Stimulated activated CD4-positive, alpha-beta T cell treated with anti-CD3 and anti-CD28 coated beads, Interleukin-4, amount 100 ng/mL, for 4 hours (primary cell): ENCODE data around the gene MS4A6E.
A peak's percentile ranks its signal among the peaks of the same experiment; 100 is the strongest.
"Not testable (repeated sequence)": the region's sequence is repeated elsewhere in the genome, so short reads cannot be mapped to it uniquely, and the experiment has no call there.

ENCODE experiments used
- DNase-seq, 2 experiments: peaks; one replicate each; pipeline ENCODE4 v3.0.0-alpha.2; 2020

The MS4A6E gene, protein sequence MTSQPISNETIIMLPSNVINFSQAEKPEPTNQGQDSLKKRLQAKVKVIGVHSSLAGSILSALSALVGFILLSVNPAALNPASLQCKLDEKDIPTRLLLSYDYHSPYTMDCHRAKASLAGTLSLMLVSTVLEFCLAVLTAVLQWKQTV

GRCh38 chr11:60326955-60327354 is at the start of gene MS4A6E:
TSS of gene MS4A6E (plus strand) at chr11:60327255. CDS start at chr11:60334896, 7,641 bp downstream.
- DNase-seq, result no peak

GRCh38 chr11:60280412-60280811 is 46.6 kb upstream of the MS4A6E start, which contains the start of gene MS4A4A:
TSS of gene MS4A4A (plus strand) at chr11:60280666. CDS start at chr11:60280676, 10 bp downstream.
- DNase-seq, result no peak

DNA sequence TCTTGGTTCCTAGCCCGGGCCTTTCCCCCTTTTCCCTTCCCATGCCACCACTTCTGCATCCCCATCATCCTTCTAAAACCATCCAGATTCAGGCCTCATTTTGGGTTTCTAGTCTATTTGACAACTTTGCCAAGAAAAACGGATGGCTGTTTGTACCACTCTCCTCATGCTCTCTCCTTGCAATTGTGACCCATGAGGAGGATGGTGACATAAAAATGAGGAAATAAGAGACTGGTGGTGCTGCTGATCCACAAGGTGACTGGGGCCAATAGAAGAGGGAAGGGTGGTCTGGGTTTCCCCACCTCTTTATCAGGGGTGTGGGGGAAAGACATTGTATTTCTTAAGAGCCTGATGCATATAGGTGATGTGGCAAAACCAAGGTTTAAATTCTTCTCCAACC is 45.6 kb upstream of the MS4A6E start:
- no peak for DNase-seq

DNA sequence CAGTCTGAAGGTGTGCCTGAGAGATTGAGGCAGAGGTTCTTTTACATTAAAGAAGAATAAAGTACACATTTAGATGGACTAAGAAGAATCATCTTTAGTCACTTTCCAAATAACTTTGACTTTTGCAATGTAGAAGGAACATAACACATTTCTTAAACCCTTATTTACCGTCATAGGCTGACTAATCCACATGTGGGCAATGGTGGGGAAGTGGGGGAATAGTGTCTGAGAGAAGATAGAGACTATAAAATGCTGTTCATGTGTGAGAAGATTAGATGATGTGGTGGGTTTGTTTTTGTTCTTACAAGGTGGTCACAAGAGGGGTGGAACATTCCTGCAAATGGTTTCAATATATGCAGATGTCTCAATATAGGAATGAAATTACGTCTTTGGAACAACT is 44.8 kb upstream of the MS4A6E start:
- no peak for DNase-seq

- not testable (repeated sequence) for DNase-seq
These were observed 41.5 kb upstream of the MS4A6E start for GRCh38 chr11:60285411-60286126.

GRCh38 chr11:60288531-60288930 is 38.5 kb upstream of the MS4A6E start:
- DNase-seq, result no peak

GRCh38 chr11:60292145-60292544 is 34.9 kb upstream of the MS4A6E start:
- DNase-seq, result no peak

GRCh38 chr11:60301178-60301577 is 25.9 kb upstream of the MS4A6E start:
- no peak for DNase-seq

- DNase-seq, result not testable (repeated sequence)
These were observed 25.2 kb upstream of the MS4A6E start for GRCh38 chr11:60301884-60302283.

DNA sequence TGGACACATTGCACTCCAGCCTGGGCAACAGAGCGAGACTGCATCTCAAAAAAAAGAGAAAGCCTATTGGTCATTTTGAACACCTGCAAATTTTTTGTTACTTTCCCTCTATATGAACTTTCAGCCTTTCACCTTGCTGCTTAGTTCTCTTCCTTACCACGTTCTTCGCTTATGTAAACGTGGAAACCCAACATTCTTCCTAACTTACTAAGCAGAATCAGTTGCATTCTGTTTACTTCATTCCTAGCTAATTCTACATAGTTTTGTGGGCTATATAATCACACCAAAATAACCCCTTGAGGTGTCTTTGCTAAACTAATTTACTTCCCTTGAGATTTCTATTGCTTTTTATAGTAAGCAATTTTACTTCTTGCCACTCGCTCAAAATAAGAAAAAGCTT is 23.4 kb upstream of the MS4A6E start:
- no peak for DNase-seq

- no peak for DNase-seq
These were observed 21.0 kb upstream of the MS4A6E start for GRCh38 chr11:60305906-60306619.

DNA sequence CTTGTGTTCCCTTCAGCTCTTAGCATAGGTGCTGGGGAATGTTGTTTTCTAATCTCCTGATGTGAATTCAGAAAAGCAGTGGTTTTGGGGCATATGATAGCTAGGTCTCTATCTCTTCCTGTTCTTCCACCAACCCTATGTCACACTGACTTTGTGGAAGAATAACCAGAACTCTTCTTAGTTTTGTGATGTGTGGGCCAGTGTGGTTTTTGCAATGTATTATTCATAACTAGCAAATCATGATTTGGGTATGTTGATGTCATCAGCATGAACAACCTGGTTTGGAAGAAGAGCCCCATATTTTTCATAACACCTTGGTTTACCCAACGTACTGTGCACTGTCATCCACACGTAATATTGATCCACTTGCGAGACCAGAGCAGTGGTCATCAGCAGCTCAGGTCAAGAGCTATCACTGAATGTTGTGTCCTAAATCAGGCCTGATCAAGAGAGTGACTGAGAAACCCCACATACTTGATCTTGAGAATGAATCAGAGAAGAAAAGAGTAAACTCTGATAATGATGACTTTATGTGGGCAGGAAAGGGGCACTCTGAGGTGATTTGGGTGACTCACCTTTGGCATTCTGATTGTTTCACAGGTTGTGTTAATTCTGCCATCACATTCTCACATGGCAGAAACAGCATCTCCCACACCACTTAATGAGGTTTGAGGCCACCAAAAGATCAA is 19.4 kb upstream of the MS4A6E start:
- no peak for DNase-seq

DNA sequence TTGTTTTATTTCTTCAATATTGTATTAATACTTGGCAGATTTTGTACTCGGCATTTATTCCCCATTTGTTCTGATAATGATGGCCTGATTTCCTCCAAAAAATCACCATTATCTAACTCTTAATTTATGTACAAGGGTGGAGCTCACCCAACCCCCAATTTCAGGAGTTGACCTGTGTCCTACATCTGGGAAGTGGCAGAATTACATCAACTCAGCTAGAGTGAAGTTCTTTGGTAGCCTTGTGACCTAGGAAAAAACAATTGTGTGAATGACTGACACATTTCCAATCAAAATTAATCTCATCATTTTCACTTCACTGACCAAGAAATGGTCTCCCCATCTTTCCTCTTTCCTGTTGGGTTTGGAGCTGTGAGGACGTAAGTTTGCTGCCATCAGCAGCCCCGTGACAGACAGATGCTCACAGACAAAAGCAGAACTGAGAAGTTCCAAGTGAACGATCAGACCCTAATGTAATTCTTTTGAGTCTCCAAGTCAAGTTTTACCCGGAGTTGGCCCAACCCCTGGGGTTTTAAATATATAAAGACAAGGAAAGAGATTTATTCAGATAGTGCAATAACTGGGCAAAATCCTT is 16.6 kb upstream of the MS4A6E start:
- no peak for DNase-seq

DNA sequence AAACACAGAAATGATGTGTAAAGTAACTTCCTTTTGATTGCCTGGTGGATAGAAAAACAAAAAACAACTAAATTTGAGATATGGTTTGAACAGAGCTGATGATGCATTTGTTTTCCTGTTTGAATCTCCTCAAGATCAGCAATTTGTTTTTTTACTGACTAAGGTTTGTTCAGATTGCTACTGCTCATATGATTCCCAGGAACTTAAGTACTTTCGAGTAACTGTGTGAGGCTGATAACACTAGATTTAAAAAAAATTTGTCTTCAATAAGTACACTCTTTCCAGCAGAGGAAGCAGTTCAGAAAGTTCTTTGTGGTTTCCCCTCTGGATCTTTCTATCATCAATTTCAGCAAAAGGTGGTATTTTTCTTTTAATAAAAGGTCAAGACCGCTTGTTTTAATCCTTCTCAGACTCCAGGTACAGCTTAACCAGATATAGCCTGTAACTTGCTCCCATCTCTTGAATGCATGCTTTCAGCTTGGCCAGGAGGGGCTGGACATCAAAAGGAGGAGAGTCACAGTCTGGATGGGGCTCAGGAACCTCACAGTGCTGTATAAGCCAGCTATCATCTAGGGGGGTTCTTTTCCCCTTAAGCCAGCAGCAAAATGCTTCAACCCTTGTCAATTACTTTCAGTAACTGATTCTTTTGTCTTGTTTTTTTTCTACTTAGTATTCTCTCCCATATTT is 12.3 kb upstream of the MS4A6E start:
- no peak for DNase-seq

GRCh38 chr11:60315871-60316270 is 11.2 kb upstream of the MS4A6E start:
- no peak for DNase-seq

DNA sequence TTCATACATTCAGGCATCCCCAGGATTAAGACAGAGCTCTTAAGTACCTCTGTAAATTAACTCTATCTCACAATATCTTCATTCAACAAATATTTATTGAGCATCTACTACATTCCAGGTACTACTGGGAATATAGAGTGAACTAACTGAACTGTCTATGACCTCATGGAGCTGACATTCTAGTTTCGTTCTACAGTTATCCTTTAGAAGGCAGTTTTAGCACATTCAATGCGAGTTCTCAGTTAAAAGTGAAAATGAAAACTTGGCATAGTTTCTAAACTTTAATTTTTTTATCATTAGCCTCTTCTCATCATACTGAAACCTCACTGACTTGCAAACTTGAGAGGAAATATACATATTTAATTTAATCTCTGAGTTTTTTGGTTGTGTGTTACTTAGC is 10.7 kb upstream of the MS4A6E start:
- no peak for DNase-seq

DNA sequence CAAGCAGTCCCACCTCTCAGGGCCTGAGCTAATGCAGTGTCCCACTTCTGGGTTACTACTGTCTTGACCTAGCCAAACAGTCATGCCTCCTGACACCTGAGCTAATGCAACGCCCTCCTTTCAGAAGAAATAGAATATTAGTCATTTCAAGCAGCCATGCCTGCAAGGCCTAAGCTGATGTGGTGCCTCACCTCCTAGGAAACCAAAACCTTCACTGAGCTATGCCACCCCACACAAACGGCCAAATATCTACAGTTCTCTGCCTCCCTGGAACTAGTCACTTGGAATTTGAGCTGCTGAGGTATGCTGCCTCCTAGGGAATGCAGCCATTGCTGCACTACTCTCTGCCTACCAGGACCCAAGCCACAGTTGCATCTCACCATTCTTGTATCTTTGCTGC is 8.3 kb upstream of the MS4A6E start:
- no peak for DNase-seq

- no peak for DNase-seq
These were observed 6.0 kb upstream of the MS4A6E start for GRCh38 chr11:60321051-60321450.

GRCh38 chr11:60328460-60328859 is 1.4 kb downstream of the MS4A6E start:
- DNase-seq, result no peak

DNA sequence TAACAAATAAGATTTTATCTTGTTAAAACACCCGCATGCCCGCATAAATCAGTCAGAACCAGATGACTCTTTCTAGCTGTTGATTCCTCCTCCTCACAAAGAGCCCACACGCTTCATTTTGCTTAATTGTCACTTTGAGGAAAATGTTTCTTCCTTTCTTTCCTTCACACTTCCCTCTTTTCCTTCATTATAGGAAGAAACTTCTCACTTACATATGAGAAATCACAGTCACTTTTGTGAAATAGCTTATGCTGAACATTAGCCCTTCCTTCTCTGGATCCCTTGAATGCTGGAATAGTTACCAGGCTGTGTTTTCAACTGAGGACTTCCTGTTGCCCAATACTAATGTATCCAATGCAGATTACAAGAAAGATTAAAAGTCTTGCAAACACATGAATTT is 5.8 kb downstream of the MS4A6E start:
- DNase-seq, result no peak

GRCh38 chr11:60334005-60334620 is 7.1 kb downstream of the MS4A6E start:
- peak; percentile 24 to 46 for DNase-seq
